ENCODE measurements around the gene LRRC39.
"Not testable (repeated sequence)": the region's sequence is repeated elsewhere in the genome, so short reads cannot be mapped to it uniquely, and the experiment has no call there.

The LRRC39 gene

DNA sequence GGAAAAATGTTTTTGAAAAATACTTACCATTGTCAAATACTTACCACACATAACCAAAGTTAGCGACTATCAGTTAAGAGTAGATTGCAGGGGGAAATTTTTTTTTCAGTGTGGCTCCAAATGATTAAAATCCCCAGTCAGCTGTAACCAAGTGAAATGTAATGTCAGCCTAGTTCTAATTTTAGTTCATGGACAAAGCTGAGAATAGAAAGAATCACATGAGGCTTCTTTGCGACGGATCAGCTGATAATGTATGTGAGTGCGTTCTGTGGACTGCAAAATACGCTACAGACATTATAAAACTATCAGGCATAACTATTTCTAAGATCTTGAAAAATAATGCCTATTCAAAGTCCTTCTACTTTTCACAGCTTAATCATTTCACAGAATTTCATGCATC, at the start of gene LRRC39:
LRRC39 (minus strand) TSS at position 166 of the 400 bp plus-strand sequence. CDS start 9,740 bp downstream, outside the sequence.
- intact Hi-C loops (cut with DNase I): no loop called here

DNA sequence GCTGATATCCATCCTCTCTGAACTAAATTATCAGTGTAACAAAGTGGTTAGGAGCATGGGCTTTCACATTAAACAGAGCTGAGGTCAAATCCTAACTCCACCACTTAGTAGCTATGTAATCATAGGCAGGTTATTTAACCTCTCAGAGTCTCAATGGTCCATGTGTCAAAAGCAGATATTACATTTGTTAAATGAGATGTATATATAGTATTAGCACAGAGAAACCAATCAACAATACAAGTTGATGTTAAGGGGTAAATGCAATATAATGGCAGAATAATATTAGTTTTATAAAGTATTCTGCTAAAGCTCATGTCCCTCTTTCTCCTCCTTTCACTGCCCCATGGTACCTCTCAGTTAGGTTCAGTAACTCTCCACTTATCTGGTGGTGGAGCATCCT, 44.4 kb upstream of the LRRC39 start:
- intact Hi-C loops (cut with DNase I): no loop called here
- no peak for DNase-seq

More for the DNA sequence above, at the start of gene LRRC39:
- no peak for DNase-seq

- intact Hi-C loops (cut with DNase I): no loop called here
- DNase-seq: no peak
These were observed 41.8 kb upstream of the LRRC39 start for GRCh38 chr1:100219883-100220282.

DNA sequence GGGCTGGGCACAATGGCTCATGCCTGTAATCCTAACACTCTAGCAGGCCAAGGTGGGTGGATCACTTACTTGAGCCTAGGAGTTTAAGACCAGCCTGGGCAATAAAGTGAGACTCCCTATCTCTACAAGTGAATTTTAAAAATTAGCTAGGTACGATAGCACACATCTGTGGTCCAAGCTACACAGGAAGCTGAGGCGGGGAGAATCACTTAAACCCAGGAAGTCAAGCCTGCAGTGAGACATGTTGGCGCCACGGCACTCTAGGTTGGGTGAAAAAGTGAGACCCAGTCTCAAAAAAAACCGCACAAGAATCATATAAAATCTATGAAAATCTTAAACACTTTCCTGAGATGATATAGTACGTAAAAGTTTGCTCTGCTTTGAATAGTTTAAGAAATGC, 41.4 kb upstream of the LRRC39 start:
- intact Hi-C loops (cut with DNase I): no loop called here
- DNase-seq: no peak

DNA sequence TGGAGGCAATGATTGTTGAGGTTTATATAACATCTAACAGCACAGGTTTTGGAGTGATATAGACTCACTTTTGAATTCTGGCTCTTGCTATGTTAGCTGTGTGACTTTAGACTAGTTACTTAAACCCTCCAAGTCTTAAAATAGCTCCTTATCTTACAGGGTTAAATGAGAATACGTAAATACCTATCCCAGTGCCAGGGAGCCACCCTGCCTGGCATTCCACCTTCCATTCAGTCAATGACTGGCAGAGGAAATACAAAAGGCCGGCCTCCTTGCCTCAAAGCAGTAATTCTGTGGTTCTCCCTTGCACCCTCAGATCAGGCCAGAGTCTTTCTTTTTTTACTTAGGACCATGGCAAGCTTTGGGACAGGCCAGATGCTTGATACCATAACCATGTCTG, 39.8 kb upstream of the LRRC39 start:
- DNase-seq: no peak
- intact Hi-C loops (cut with DNase I): no loop called here

- no peak for DNase-seq
- intact Hi-C loops (cut with DNase I): no loop called here
These were observed 37.0 kb upstream of the LRRC39 start for GRCh38 chr1:100215101-100215500.

DNA sequence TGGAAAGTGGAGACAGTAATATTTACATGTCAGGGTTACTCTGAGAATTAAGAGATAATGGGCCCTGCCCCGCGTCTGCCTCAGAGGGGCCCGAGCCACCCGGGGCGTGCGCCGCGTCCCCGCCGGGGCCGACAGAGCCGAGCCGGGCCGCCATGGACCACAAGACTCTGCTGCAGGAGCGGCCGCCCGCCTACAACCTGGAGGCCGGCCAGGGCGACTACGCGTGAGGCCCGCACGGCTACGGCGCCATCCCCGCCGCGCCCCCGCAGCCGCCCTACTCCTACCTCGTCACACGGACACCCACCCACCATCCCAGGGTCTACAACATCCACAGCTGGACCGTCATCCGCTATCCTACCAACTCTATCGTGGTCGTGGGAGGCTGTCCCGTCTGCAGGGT, 35.1 kb upstream of the LRRC39 start:
- no peak for DNase-seq
- intact Hi-C loops (cut with DNase I): no loop called here

GRCh38 chr1:100206301-100206700, 28.2 kb upstream of the LRRC39 start:
- intact Hi-C loops (cut with DNase I): no loop called here
- peak in 6 of 42 donors; percentile 21 to 72 (median 53) for DNase-seq

GRCh38 chr1:100205593-100205992, 27.5 kb upstream of the LRRC39 start:
- DNase-seq; intact Hi-C loops (cut with DNase I): not testable (repeated sequence)

DNA sequence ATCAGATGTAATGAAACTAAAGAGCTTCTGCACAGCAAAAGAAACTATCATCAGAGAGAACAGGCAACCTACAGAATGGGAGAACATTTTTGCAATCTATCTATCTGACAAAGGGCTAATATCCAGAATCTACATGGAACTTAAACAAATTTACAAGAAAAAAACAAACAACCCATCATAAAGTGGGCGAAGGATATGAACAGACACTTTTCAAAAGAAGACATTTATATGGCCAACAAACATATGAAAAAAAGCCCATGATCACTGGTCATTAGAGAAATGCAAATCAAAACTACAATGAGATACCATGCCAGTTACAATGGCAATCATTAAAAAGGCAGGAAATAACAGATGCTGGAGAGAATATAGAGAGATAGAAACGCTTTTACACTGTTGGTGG, 27.0 kb upstream of the LRRC39 start:
- DNase-seq; intact Hi-C loops (cut with DNase I): not testable (repeated sequence)

- intact Hi-C loops (cut with DNase I); DNase-seq: not testable (repeated sequence)
These were observed 24.6 kb upstream of the LRRC39 start for GRCh38 chr1:100202703-100203102.

DNA sequence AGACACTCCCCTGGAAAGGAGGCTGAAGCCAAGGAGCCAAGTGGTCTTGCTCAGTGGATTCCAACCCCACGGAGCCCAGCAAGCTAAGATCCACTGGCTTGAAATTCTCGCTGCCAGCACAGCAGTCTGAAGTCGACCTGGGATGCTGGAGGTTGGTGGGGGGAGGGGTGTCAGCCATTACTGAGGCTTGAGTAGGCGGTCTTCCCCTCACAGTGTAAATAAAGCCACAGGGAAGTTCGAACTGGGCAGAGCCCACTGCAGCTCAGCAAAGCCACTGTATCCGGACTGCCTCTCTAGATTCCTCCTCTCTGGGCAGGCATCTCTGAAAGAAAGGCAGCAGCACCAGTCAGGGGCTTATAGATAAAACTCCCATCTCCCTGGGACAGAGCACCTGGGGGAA, 22.0 kb upstream of the LRRC39 start:
- DNase-seq; intact Hi-C loops (cut with DNase I): not testable (repeated sequence)

DNA sequence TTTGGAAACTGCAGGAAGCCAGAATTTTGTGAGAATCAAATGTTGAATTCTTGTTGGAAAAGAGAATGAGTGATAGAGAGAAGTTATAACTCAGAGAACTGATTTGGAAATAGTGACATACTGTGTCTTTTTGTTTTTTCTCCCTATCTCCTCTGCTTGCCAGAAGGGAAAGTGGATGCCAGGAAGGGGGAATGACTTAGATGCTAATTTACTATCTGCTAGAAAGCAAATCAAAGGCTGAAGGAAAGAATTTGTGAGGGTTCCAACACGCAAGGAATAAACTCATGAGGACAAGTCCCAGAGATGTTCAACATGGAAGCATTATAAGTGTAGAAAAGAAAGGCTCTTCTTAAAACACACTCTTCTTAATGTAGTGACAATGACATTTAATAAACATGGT, 20.5 kb upstream of the LRRC39 start:
- intact Hi-C loops (cut with DNase I): no loop called here
- no peak for DNase-seq

GRCh38 chr1:100188617-100189016, 10.6 kb upstream of the LRRC39 start:
- DNase-seq: peak in 25 of 42 donors; percentile 13 to 78 (median 41)
- intact Hi-C loops (cut with DNase I): no loop called here

DNA sequence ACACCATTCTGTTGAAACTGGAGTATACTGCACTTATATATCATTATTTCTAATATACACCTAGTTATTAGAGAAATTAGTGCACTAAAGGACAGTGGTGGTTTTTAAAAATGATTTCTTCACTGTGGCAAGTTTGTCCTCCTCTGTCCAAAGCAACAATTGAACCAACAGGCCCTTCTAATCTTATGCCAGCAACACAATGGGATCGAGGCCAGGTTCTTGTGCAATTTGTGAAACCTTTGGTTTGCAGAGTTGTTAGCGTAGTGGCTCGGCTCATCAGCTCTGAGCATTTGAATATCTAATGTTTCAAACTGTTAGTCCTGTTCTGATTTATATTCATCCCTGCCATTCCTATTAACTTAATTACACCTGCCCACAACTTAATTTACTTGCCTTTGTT, 9.9 kb upstream of the LRRC39 start:
- intact Hi-C loops (cut with DNase I): no loop called here
- peak in 21 of 42 donors; percentile 7 to 68 (median 30) for DNase-seq

DNA sequence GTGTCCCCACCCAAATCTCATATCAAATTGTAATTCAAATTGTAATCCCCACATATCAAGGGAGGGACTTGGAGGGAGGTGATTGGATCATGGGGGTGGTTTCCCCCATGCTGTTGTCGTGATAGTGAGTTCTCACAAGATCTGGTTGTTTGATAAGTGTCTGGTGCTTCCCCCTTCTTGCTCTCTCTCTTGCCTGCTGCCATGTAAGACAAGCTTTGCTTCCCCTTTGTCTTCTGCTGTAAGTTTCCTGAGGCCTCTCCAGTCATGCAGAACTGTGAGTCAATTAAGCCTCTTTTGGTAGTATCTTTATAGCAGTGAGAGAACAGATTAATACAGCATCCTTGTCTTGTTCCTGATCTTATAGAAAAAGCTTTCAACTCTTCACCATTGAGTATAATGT, 6.5 kb upstream of the LRRC39 start:
- intact Hi-C loops (cut with DNase I): no loop called here
- no peak for DNase-seq

DNA sequence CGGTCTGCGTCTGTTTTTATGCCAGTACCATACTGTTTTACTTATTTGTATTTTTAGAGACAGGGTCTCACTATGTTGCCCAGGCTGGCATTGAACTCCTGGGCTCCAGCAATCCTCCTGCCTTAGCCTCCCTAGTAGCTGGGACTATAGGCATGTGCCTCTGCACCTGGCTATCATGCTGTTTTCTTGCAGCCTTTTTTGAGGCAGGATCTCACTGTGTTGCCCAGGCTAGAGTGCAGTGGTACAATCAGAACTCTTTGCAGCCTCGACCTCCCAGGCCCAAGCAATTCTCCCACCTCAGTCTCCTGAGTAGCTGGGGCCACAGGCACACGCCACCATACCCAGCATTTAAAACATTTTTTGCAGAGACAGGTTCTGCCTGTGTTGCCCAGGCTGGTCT, 5.3 kb upstream of the LRRC39 start:
- intact Hi-C loops (cut with DNase I): no loop called here
- no peak for DNase-seq

DNA sequence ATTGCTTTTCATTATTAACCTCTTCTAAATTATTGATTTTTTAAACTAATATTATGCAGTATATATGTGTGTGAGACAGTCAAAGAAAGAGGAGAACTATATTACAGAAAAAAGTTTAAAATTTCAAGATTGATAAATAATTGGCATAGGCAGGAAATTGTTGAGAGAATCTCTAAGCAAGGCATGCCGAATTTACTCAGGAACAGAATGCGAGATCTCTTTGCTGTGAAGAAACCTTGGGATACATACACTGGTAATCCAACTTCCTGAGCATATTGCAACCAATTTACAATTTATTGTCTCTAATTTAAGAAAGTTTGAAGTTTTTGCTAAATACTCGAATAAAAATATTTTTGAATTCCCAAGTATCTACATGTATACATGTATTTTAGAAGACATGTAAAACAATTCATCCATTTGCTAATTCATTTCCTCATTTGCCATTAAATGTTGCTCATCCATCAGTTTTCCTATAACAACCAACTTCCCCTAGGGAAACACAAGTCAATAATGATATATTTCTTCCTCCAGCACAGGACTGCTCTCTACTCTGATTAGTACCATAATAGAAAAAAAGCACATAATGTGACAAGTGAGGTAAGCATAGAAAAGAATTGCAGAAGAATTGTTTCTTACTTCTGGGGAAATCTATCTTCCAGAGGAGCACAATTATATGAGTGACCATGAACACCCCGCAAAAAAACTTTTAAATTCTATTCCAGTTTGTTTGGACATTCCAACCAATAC, 588 bp downstream of the LRRC39 start:
- DNase-seq: no peak
- intact Hi-C loops (cut with DNase I): no loop called here

DNA sequence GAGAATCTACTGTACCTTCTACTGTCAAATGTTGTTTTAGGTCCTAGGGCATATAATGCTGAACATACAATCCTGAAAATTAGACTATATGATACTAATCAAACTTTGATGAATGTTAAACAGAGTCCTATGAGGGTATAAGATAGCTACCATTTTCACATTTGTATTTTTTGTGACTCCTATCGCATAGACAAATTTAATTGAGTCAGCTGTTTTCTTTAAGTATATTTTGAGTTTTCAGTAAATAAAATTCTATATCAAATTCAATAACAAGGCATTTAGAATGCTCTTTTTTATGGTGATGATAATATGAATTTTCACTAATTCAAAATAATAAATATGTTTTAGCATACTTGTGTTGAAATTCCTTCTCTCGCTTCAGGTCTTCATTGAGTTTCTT, 10.0 kb downstream of the LRRC39 start:
- intact Hi-C loops (cut with DNase I): no loop called here
- DNase-seq: no peak

- no peak for DNase-seq
- intact Hi-C loops (cut with DNase I): no loop called here
These were observed 13.4 kb downstream of the LRRC39 start for GRCh38 chr1:100164702-100165101.

DNA sequence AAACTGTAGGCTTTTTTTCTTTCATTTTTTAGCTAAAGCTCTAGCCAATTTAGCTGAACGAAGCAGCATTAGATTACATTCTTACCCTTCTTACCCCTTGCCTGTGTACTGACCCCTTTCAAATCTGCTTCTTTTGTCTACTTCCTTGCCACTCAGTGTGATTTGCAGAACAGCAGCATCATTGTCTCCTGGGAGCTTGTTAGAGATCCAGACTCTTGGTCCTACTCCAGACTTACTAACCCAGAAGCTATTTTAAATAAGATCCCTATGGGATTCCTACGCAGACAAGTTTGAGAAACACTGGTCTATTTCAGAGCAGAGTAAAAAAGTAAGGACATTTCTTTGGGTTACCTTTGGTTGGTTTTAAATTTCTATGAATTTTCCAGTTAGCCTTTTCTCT, 13.8 kb downstream of the LRRC39 start:
- peak in 1 of 42 donors; percentile 13 for DNase-seq
- intact Hi-C loops (cut with DNase I): no loop called here
